Testis (tissue), 3 donors: Measurements from ENCODE around the gene GLS. TPM values are rescaled to one million over a fixed set of nuclear protein-coding genes. Genes with fewer than 3 reads are reported as not detected.

Source experiments
- DNase-seq: peaks from one replicate; pipeline ENCODE4 v3.0.0-alpha.2; 2019
- H3K27ac ChIP-seq, 2 donors: fragments of 200-600 bp; sonication (generic); one replicate each; pipeline ENCODE4 v1.5.1; 2019
- H3K27me3 ChIP-seq: fragments of 200-600 bp; sonication (generic); one replicate; pipeline ENCODE4 v1.5.1; 2019
- H3K36me3 ChIP-seq: fragments of 200-600 bp; sonication (generic); one replicate; pipeline ENCODE4 v1.5.1; 2017; ENCODE audit warnings: low read depth; ENCODE audit errors: missing control alignments
- H3K4me1 ChIP-seq: fragments of 200-600 bp; sonication (generic); one replicate; pipeline ENCODE4 v1.5.1; 2019
- H3K4me3 ChIP-seq, 2 donors: fragments of 200-600 bp; sonication (generic); one replicate each; pipeline ENCODE4 v1.5.1; 2017 to 2019
- H3K9me3 ChIP-seq: fragments of 200-600 bp; sonication (generic); one replicate; pipeline ENCODE4 v1.5.1; 2017
- POLR2A ChIP-seq: fragments of 450-650 bp; IDR thresholded peaks from one replicate; pipeline ENCODE4 v1.6.1; 2017; ENCODE audit warnings: antibody characterized with exemption, mild to moderate bottlenecking, moderate library complexity
- WGBS, 2 donors: methylation state at CpG; one replicate each; pipeline ENCODE4 v1.1.5; 2018; 5-methylcytosine and 5-hydroxymethylcytosine counted together
- intact Hi-C: fragments of 100-400 bp; cut with DNase I; formaldehyde crosslinking; loops from one replicate; pipeline ENCODE4 v1.15.1; 2023; ENCODE audit warnings: low total_unique reads
- polyA plus RNA-seq: library from polyadenylated mRNA; stranded (reverse); fragments of 350-450 nt; fragmentation: Illumina TruSeq; extraction: RNeasy Lipid Tissue Mini Kit (QIAGEN cat#74804); gene quantifications from one replicate; pipeline ENCODE4 v1.2.3, GENCODE V29; 2014; ENCODE audit warnings: low read depth, low replicate concordance; ENCODE audit not compliant: insufficient read depth
- total RNA-seq, 2 donors: library from RNA; depleted of rRNA; stranded (reverse); fragments of >200 nt; gene quantifications; one replicate each; pipeline ENCODE4 v1.2.3, GENCODE V29; 2016
- TF ChIP-seq, protein P1 (sequence below), 3 experiments: fragments of 450-650 bp in 2 of 3; fragments of 200-600 bp in 1 of 3; sonication (generic) in 1 of 3; IDR thresholded peaks; one replicate each; pipeline ENCODE4 v1.5.1; 2016 to 2019; ENCODE audit warnings: antibody characterized with exemption in 3 of 3, mild to moderate bottlenecking in 2 of 3, moderate library complexity in 1 of 3

The GLS gene
- total and polyA plus RNA-seq, 3 donors from 2014 or later, result 22.8 to 130 (median 77.7) TPM

- TF ChIP-seq, protein P1, sequence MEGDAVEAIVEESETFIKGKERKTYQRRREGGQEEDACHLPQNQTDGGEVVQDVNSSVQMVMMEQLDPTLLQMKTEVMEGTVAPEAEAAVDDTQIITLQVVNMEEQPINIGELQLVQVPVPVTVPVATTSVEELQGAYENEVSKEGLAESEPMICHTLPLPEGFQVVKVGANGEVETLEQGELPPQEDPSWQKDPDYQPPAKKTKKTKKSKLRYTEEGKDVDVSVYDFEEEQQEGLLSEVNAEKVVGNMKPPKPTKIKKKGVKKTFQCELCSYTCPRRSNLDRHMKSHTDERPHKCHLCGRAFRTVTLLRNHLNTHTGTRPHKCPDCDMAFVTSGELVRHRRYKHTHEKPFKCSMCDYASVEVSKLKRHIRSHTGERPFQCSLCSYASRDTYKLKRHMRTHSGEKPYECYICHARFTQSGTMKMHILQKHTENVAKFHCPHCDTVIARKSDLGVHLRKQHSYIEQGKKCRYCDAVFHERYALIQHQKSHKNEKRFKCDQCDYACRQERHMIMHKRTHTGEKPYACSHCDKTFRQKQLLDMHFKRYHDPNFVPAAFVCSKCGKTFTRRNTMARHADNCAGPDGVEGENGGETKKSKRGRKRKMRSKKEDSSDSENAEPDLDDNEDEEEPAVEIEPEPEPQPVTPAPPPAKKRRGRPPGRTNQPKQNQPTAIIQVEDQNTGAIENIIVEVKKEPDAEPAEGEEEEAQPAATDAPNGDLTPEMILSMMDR (IDR thresholded peaks at IDR 0.05), result no peak
- no peak for TF ChIP-seq POLR2A
- Histone ChIP-seq H3K9me3 (no peaks in the 10 kb centered on the region), H3K27me3 (no peaks in the 10 kb centered on the region), H3K4me3 (no peak overlapping the region), H3K36me3 (no peaks in the 10 kb centered on the region), H3K4me1 (peaks cover 9% of the 10 kb centered on the region), H3K27ac (no peak overlapping the region)
- intact Hi-C loops, result no loop called here
- whole genome bisulfite sequencing, 2 donors, result 94 to 95% methylated on average over 1 of the region's 1 CpG
- DNase-seq, result no peak
Measured at GRCh38 chr2:190888449-190888848, 7.8 kb downstream of the GLS start.

- no peaks in the 10 kb centered on the region for H3K9me3 ChIP-seq
- intact Hi-C loops, result no loop called here
- H3K4me3 ChIP-seq, result no peak overlapping the region
- H3K27me3 ChIP-seq, result no peaks in the 10 kb centered on the region
- no peak for TF ChIP-seq POLR2A
- TF ChIP-seq, protein P1 (IDR thresholded peaks at IDR 0.05), result no peak
- no peaks in the 10 kb centered on the region for H3K36me3 ChIP-seq
- peaks cover 4% of the 10 kb centered on the region for H3K4me1 ChIP-seq
- 81 to 84% methylated on average over 3 of the region's 3 CpGs for WGBS, 2 donors
- H3K27ac ChIP-seq, result no peak overlapping the region
- no peak for DNase-seq
Measured at GRCh38 chr2:190889175-190889943, 8.7 kb downstream of the GLS start.

DNA sequence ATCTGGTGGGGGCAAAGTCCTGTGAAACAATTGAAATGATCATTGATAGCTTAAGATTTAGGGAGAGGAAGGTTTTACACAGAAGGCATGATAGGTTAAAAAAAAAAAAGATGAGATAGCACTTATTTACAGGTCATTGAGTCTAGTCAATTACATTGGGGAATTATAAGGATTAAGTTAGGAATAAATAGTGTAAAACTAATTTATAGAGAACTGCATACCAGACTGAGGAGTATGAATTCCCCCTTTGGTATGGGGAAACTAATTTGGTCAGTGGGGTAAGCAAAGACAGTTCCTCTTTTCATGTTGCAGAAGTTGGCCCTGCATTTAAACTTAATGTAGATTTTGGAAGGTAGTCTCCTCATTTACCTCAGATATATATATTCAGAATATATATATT is 10.8 kb downstream of the GLS start:
- TF ChIP-seq, protein P1 (IDR thresholded peaks at IDR 0.05), result no peak
- TF ChIP-seq POLR2A, result no peak
- intact Hi-C loops, result no loop called here

GRCh38 chr2:190891889-190892288 is 11.3 kb downstream of the GLS start:
- no peaks in the 10 kb centered on the region for H3K9me3 ChIP-seq
- 66 to 75% methylated on average over 1 of the region's 1 CpG for WGBS, 2 donors

More for the DNA sequence above, 10.8 kb downstream of the GLS start:
- Histone ChIP-seq H3K27ac (no peak overlapping the region), H3K9me3 (no peaks in the 10 kb centered on the region), H3K36me3 (no peaks in the 10 kb centered on the region), H3K27me3 (no peaks in the 10 kb centered on the region), H3K4me3 (no peak overlapping the region), H3K4me1 (peaks cover 3% of the 10 kb centered on the region)
- DNase-seq, result no peak

More at GRCh38 chr2:190891889-190892288, 11.3 kb downstream of the GLS start:
- no peaks in the 10 kb centered on the region for H3K36me3 ChIP-seq
- intact Hi-C loops, result no loop called here
- no peaks in the 10 kb centered on the region for H3K27me3 ChIP-seq
- no peak for DNase-seq
- TF ChIP-seq, protein P1 (IDR thresholded peaks at IDR 0.05), result no peak
- TF ChIP-seq POLR2A, result no peak
- H3K4me3 ChIP-seq, result no peak overlapping the region
- H3K4me1 ChIP-seq, result peaks cover 3% of the 10 kb centered on the region
- no peak overlapping the region for H3K27ac ChIP-seq
